SH-SY5Y (cell line): ENCODE results near the gene SGMS2.

ENCODE experiments used
- GATA2 ChIP-seq: IDR thresholded peaks from 2 replicates; pipeline ENCODE4 v1.6.1; 2011; ENCODE audit warnings: mild to moderate bottlenecking, low read depth, low read length
- GATA3 ChIP-seq: IDR thresholded peaks from 2 replicates; pipeline ENCODE4 v1.6.1; 2011; ENCODE audit warnings: low read depth, mild to moderate bottlenecking, low read length, moderate library complexity

GRCh38 chr4:107791902-107792301 is 32.8 kb upstream of the SGMS2 start:
- TF ChIP-seq GATA2: no peak
- no peak for TF ChIP-seq GATA3
